ENCODE data around the gene DGAT2.

DGAT2 gene

DNA sequence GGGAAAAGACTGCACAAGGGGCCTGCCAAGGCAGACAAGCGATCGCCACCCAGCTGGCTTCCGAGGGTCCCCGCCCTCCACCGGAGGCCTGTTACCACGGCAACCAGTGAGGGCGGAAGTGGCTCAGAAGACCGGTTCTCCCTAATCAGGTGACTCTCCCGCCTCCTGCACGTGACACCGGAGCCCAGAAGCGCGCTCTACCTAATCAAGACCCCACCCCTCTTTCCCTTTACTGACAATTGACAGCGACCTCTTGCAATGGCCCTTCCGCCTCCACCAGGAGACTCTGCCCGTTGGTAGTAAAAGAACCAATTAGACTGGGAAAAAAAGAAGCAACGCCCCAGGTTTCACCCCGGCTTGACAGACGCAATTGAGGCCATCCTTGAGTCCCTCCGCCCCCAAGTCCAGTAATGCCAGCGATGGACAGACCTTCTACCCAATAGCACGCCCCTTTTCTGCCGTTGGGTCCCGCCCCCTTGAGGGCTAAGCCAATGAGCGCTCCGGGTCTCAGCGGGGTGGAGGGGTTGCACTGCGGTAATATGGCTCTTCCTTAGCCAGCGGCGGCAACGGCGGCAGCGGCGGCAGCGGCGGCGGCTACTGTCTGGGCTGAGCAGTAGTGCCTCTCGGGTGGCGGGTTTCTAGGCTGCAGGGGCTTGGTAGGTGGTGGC, 46.2 kb downstream of the DGAT2 start, which contains the start of gene UVRAG:
Gene UVRAG (plus strand): TSS at position 534 of the 668 bp plus-strand sequence. CDS start 198 bp downstream, outside the sequence.
- Histone ChIP-seq H3K9me3 (ENCODE audit: control insufficient read depth in 2 of 2, low read length in 2 of 2) (no peaks in the 10 kb centered on the region), H3K9ac (ENCODE audit: low read length in 2 of 2) (peak within 1 kb of the TSS; percentile 83 to 87), H3K4me3 (ENCODE audit: low read length in 2 of 2) (peak within 1 kb of the TSS; percentile 84 to 95), H3K27me3 (ENCODE audit: control insufficient read depth in 1 of 2, insufficient read depth in 2 of 2, low read length in 2 of 2) (no peaks in the 10 kb centered on the region), H3K4me1 (ENCODE audit: control insufficient read depth, insufficient read depth, low read length) (peaks cover 15% of the 10 kb centered on the region), H3K36me3 (ENCODE audit: control insufficient read depth in 2 of 2, insufficient read depth in 2 of 2, low read length in 2 of 2) (no peaks in the 10 kb centered on the region), H3K27ac (ENCODE audit: low read length) (peak within 1 kb of the TSS; percentile 78)

DNA sequence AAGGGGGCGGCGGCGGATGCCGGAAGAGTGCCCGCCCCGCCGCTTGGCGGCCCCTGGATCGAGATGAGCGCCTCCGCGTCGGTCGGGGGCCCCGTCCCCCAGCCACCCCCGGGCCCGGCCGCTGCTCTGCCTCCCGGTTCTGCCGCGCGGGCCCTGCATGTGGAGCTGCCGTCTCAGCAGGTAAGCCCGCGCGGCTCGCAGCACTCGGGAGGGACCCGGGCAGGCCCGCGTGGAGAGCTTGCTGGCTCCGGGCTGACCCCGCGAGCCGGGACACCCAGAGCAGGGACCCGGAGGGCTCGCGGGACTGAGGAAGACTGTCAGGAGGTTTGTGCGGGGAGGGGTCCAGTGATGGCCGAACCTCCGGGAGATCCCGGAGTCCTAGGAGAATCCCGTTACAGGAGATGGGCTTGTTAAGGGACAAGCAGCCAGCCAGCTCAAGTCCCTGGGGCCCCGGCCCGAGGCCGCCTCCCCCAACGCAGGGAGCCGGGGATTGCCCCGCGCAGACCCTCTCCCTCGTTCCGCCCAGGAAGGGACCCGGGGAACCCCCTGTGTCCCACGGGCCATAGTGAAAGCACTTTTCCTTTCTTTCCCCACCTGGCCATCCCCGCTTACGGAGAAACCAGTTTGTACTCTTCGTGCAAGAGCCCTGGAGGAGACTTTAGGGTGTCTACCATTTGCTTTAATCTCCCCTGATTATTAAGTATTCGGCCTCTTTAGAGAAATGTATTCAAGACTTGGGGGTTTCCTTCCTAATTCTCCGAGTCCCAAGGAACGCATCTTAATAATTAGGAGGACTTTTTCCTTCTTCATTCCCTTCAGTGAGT, 47.0 kb downstream of the DGAT2 start:
- no peaks in the 10 kb centered on the region for H3K36me3 ChIP-seq (ENCODE audit: control insufficient read depth in 2 of 2, insufficient read depth in 2 of 2, low read length in 2 of 2)
- H3K9me3 ChIP-seq (ENCODE audit: control insufficient read depth in 2 of 2, low read length in 2 of 2), result no peaks in the 10 kb centered on the region
- no peaks in the 10 kb centered on the region for H3K27me3 ChIP-seq (ENCODE audit: control insufficient read depth in 1 of 2, insufficient read depth in 2 of 2, low read length in 2 of 2)
- peak overlapping the region; percentile 78 for H3K27ac ChIP-seq (ENCODE audit: low read length)
- H3K4me1 ChIP-seq (ENCODE audit: control insufficient read depth, insufficient read depth, low read length), result peaks cover 15% of the 10 kb centered on the region
- peak overlapping the region; percentile 84 to 95 for H3K4me3 ChIP-seq (ENCODE audit: low read length in 2 of 2)
- H3K9ac ChIP-seq (ENCODE audit: low read length in 2 of 2), result peak overlapping the region; percentile 83 to 87

DNA sequence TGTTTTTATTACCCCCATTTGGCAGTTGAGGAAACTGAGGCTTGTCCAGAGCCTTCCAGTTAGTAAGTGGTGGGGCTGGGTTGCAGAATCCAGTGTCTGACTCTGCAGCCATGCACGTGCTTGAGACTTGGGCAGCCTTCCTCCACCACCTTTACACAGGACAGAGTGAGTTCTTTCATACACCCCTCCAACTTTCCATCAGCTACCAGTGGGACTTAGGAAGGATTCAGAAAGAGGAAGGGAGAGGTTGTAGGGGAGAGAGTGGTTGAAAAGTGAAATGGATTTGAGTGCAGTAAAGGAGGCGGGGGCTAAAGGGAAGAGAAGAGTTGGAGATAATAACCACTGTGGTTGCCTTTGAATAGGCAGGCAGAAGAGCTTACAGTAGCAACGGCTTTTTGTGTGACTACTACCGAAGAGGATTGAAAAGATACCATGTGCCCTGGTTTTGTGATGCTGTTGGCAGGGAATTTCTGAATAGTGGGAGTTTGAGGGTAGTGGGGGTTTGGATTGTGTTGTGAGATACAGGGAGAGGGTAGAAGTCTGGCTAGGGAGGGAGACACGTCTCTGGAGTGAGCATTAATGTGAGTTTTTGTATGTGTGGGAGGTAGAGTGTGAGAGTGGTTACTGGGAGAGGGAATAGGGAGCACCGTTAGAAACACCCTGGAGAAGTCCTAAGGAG, 48.1 kb downstream of the DGAT2 start:
- peak overlapping the region; percentile 83 to 87 for H3K9ac ChIP-seq (ENCODE audit: low read length in 2 of 2)
- no peaks in the 10 kb centered on the region for H3K27me3 ChIP-seq (ENCODE audit: control insufficient read depth in 1 of 2, insufficient read depth in 2 of 2, low read length in 2 of 2)
- H3K27ac ChIP-seq (ENCODE audit: low read length), result peak overlapping the region; percentile 55
- H3K36me3 ChIP-seq (ENCODE audit: control insufficient read depth in 2 of 2, insufficient read depth in 2 of 2, low read length in 2 of 2), result no peaks in the 10 kb centered on the region
- no peaks in the 10 kb centered on the region for H3K9me3 ChIP-seq (ENCODE audit: control insufficient read depth in 2 of 2, low read length in 2 of 2)
- H3K4me3 ChIP-seq (ENCODE audit: low read length in 2 of 2), result peak overlapping the region; percentile 84 to 95
- peaks cover 15% of the 10 kb centered on the region for H3K4me1 ChIP-seq (ENCODE audit: control insufficient read depth, insufficient read depth, low read length)

DNA sequence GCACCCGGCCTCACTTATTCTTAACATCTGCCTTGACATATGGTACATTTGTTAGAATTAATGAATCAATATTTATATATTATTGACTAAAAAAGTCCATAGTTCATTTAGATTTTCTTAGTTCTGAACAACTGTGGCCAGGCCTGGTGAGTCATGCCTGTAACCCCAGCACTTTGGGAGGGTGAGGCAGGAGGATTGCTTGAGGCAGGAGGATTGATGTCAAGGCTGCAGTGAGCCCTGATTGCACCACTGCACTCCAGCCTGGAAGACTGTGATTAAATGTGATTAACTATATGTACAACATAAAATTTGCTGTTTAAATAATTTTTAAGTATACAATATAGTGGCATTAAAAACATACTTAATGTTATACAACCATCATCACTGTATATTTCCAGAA, 52.1 kb downstream of the DGAT2 start:
- Histone ChIP-seq H3K9ac (ENCODE audit: low read length in 2 of 2) (no peak overlapping the region), H3K4me1 (ENCODE audit: control insufficient read depth, insufficient read depth, low read length) (peaks cover 23% of the 10 kb centered on the region), H3K27me3 (ENCODE audit: control insufficient read depth in 1 of 2, insufficient read depth in 2 of 2, low read length in 2 of 2) (no peaks in the 10 kb centered on the region), H3K27ac (ENCODE audit: low read length) (no peak overlapping the region), H3K36me3 (ENCODE audit: control insufficient read depth in 2 of 2, insufficient read depth in 2 of 2, low read length in 2 of 2) (no peaks in the 10 kb centered on the region), H3K4me3 (ENCODE audit: low read length in 2 of 2) (no peak overlapping the region), H3K9me3 (ENCODE audit: control insufficient read depth in 2 of 2, low read length in 2 of 2) (no peaks in the 10 kb centered on the region)

DNA sequence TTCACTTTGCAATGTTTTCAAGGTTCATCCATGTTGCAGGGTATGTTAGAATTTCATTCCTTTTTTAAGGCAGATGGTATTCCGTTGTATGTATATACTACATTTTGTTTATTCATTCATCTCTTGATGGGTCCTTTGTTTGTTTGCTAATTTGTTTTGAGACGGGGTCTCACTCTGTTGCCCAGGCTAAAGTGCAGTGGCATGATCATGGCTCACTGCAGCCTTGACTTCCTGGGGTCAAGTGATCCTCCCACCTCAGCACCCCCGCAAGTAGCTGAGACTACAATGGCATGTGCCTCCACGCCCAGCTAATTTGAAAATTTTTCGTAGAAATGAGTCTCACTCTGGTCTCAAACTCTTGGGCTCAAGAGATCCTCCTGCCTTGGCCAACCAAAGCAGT, 52.6 kb downstream of the DGAT2 start:
- H3K9me3 ChIP-seq (ENCODE audit: control insufficient read depth in 2 of 2, low read length in 2 of 2), result no peaks in the 10 kb centered on the region
- H3K27me3 ChIP-seq (ENCODE audit: control insufficient read depth in 1 of 2, insufficient read depth in 2 of 2, low read length in 2 of 2), result no peaks in the 10 kb centered on the region
- no peak overlapping the region for H3K9ac ChIP-seq (ENCODE audit: low read length in 2 of 2)
- no peak overlapping the region for H3K4me3 ChIP-seq (ENCODE audit: low read length in 2 of 2)
- no peak overlapping the region for H3K27ac ChIP-seq (ENCODE audit: low read length)
- H3K36me3 ChIP-seq (ENCODE audit: control insufficient read depth in 2 of 2, insufficient read depth in 2 of 2, low read length in 2 of 2), result no peaks in the 10 kb centered on the region
- peaks cover 28% of the 10 kb centered on the region for H3K4me1 ChIP-seq (ENCODE audit: control insufficient read depth, insufficient read depth, low read length)

DNA sequence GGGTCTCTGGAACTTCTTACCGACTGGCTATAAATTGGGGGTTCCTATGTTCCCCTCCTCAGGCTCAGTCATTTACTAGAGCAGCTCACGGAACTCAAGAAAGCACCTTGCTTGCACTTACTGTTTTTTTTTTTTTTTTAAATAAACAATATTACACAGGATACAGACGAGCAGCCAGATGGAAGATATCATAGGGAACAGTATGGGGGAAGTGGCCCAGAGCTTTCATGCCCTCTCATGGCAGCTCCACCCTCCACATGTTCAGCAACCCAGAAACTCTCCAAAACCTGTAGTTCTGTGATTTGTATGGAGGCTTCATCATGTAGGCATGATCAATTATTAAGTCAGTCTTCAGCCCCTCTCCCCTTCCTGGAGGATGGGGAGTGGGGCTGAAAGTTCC, 54.0 kb downstream of the DGAT2 start:
- Histone ChIP-seq H3K9me3 (ENCODE audit: control insufficient read depth in 2 of 2, low read length in 2 of 2) (no peaks in the 10 kb centered on the region), H3K27me3 (ENCODE audit: control insufficient read depth in 1 of 2, insufficient read depth in 2 of 2, low read length in 2 of 2) (no peaks in the 10 kb centered on the region), H3K4me1 (ENCODE audit: control insufficient read depth, insufficient read depth, low read length) (peaks cover 31% of the 10 kb centered on the region), H3K27ac (ENCODE audit: low read length) (peak overlapping the region; percentile 13), H3K4me3 (ENCODE audit: low read length in 2 of 2) (no peak overlapping the region), H3K9ac (ENCODE audit: low read length in 2 of 2) (no peak overlapping the region), H3K36me3 (ENCODE audit: control insufficient read depth in 2 of 2, insufficient read depth in 2 of 2, low read length in 2 of 2) (no peaks in the 10 kb centered on the region)

DNA sequence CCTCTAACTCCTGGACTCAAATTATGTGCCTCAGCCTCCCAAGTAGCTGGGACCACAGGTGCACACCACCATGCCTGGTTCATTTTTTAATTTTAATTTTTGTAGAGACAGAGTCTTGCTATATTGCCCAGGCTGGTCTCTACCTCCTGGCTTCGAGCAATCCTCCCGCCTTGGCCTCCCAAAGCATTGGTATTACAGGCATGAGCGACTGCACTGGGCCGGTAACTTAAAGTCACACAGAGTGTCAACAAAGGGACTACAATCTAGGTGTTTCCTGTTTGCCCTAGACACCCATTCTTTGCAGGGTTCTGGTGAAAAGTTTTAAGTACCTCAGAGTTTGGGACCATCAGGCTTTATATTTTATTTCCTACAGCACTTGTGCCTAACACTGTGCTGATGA, 54.8 kb downstream of the DGAT2 start:
- H3K36me3 ChIP-seq (ENCODE audit: control insufficient read depth in 2 of 2, insufficient read depth in 2 of 2, low read length in 2 of 2), result no peaks in the 10 kb centered on the region
- no peak overlapping the region for H3K4me3 ChIP-seq (ENCODE audit: low read length in 2 of 2)
- H3K9ac ChIP-seq (ENCODE audit: low read length in 2 of 2), result no peak overlapping the region
- no peaks in the 10 kb centered on the region for H3K27me3 ChIP-seq (ENCODE audit: control insufficient read depth in 1 of 2, insufficient read depth in 2 of 2, low read length in 2 of 2)
- H3K27ac ChIP-seq (ENCODE audit: low read length), result no peak overlapping the region
- H3K4me1 ChIP-seq (ENCODE audit: control insufficient read depth, insufficient read depth, low read length), result peaks cover 31% of the 10 kb centered on the region
- H3K9me3 ChIP-seq (ENCODE audit: control insufficient read depth in 2 of 2, low read length in 2 of 2), result no peaks in the 10 kb centered on the region

DNA sequence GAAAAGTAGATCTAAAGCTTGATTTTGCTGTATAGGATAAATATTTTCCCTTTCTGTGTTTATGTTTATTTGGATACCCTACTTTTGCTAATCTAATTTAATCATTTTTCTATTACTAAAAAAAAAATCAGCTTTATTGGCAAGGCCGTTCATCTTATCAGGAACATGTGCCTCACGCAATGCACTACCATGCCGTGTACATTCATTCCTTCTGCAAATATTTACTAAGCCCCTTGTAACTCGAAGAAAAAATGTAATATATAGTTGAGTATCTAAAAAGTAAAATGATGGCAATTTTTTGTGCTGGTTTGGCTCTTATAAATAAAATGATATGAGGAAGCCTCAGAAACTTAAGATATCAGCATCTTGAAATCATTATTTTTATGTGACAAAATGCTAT, 55.4 kb downstream of the DGAT2 start:
- no peaks in the 10 kb centered on the region for H3K27me3 ChIP-seq (ENCODE audit: control insufficient read depth in 1 of 2, insufficient read depth in 2 of 2, low read length in 2 of 2)
- H3K36me3 ChIP-seq (ENCODE audit: control insufficient read depth in 2 of 2, insufficient read depth in 2 of 2, low read length in 2 of 2), result no peaks in the 10 kb centered on the region
- peak overlapping the region; percentile 81 for H3K27ac ChIP-seq (ENCODE audit: low read length)
- H3K4me1 ChIP-seq (ENCODE audit: control insufficient read depth, insufficient read depth, low read length), result peaks cover 31% of the 10 kb centered on the region
- no peak overlapping the region for H3K9ac ChIP-seq (ENCODE audit: low read length in 2 of 2)
- H3K4me3 ChIP-seq (ENCODE audit: low read length in 2 of 2), result no peak overlapping the region
- H3K9me3 ChIP-seq (ENCODE audit: control insufficient read depth in 2 of 2, low read length in 2 of 2), result no peaks in the 10 kb centered on the region

DNA sequence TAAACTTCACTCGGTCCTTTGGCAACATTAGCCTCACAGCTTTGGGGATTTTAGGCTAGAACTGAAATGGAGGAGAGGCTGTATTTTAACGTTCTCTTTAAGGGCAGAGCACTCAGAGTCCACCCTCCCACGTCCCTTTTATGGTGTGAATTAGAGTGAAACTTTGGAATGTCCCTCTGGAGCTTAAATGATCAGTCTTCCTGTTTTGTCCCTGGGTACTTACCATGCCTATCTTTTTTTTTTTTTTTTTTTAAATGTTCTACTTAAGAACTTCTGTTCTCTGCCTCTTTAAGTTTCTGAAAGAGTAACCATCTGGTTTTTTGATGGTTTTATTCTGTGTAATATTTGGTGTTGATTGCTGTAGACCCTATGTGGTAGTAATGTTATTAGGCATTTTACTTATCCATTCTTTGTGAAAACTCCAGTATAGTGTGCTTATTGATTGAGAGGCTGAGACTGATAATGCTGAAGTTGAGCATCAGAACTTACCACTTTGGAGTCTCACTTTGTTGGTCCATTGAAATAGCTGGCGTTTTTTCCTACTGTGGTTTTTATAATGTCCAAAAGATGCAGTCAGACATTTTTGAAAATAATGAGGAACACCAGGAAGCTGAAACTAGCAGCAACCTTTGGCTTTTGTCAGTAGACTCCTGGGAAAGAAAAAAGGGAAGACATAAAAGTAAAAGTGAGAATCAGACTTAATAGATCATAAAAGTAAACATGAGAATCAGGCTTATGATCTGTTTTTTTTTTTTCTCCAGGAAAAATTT, 58.1 kb downstream of the DGAT2 start:
- Histone ChIP-seq H3K9ac (ENCODE audit: low read length in 2 of 2) (peak overlapping the region; percentile 2 to 52), H3K4me1 (ENCODE audit: control insufficient read depth, insufficient read depth, low read length) (peaks cover 31% of the 10 kb centered on the region), H3K9me3 (ENCODE audit: control insufficient read depth in 2 of 2, low read length in 2 of 2) (no peaks in the 10 kb centered on the region), H3K27me3 (ENCODE audit: control insufficient read depth in 1 of 2, insufficient read depth in 2 of 2, low read length in 2 of 2) (no peaks in the 10 kb centered on the region), H3K36me3 (ENCODE audit: control insufficient read depth in 2 of 2, insufficient read depth in 2 of 2, low read length in 2 of 2) (no peaks in the 10 kb centered on the region), H3K27ac (ENCODE audit: low read length) (peak overlapping the region; percentile 81), H3K4me3 (ENCODE audit: low read length in 2 of 2) (peak overlapping the region in 1 of 2 donors; percentile 49)

DNA sequence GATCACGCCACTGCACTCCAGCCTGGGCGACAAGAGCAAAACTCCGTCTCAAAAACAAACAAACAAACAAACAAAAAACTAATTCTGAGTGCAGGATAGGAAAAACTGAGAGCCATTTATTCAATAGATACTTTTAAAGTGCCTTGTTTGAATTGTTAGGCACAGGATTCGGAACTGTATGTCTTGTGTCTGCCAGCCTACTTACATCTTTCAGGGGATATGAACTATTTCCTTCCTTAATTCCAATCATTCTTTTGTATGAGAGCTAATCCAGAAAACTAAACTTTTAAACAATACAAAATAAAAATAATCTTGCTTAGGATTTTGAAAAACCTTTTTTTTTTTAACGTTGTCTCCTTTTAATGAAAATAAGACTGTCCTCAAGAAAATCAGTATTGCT, 59.0 kb downstream of the DGAT2 start:
- no peak overlapping the region for H3K4me3 ChIP-seq (ENCODE audit: low read length in 2 of 2)
- peaks cover 32% of the 10 kb centered on the region for H3K4me1 ChIP-seq (ENCODE audit: control insufficient read depth, insufficient read depth, low read length)
- no peak overlapping the region for H3K9ac ChIP-seq (ENCODE audit: low read length in 2 of 2)
- H3K9me3 ChIP-seq (ENCODE audit: control insufficient read depth in 2 of 2, low read length in 2 of 2), result no peaks in the 10 kb centered on the region
- H3K27me3 ChIP-seq (ENCODE audit: control insufficient read depth in 1 of 2, insufficient read depth in 2 of 2, low read length in 2 of 2), result no peaks in the 10 kb centered on the region
- H3K27ac ChIP-seq (ENCODE audit: low read length), result peak overlapping the region; percentile 81
- no peaks in the 10 kb centered on the region for H3K36me3 ChIP-seq (ENCODE audit: control insufficient read depth in 2 of 2, insufficient read depth in 2 of 2, low read length in 2 of 2)
